NT2/D1 (cell line): ENCODE results near the gene CDK14.

ENCODE experiments used
- DNase-seq: peaks from one replicate; pipeline ENCODE4 v3.0.0-alpha.2; 2011; ENCODE audit warnings: low read depth, low spot score
- H3K27me3 ChIP-seq: 2 replicates; pipeline ENCODE4 v1.6.0; 2011; ENCODE audit warnings: mild to moderate bottlenecking; ENCODE audit not compliant: insufficient read length, insufficient read depth
- H3K36me3 ChIP-seq: 2 replicates; pipeline ENCODE4 v1.6.1; 2011; ENCODE audit warnings: mild to moderate bottlenecking, low read length, mixed read lengths; ENCODE audit not compliant: insufficient read depth, insufficient read length
- H3K4me1 ChIP-seq: 2 replicates; pipeline ENCODE4 v1.5.1; 2011; ENCODE audit not compliant: insufficient read depth, insufficient read length
- H3K4me3 ChIP-seq: 2 replicates; pipeline ENCODE4 v1.5.1; 2011; ENCODE audit warnings: low read depth; ENCODE audit not compliant: insufficient read length
- H3K9ac ChIP-seq: 2 replicates; pipeline ENCODE4 v1.6.0; 2011; ENCODE audit warnings: low read depth; ENCODE audit not compliant: insufficient read length
- H3K9me3 ChIP-seq: 2 replicates; pipeline ENCODE4 v1.5.1; 2011; ENCODE audit warnings: mild to moderate bottlenecking, low read length; ENCODE audit not compliant: insufficient read depth
- SUZ12 ChIP-seq: IDR thresholded peaks from 2 replicates; pipeline ENCODE4 v1.6.1; 2011; ENCODE audit not compliant: insufficient read length, insufficient read depth; ENCODE audit errors: extremely low read depth
- YY1 ChIP-seq: IDR thresholded peaks from 2 replicates; pipeline ENCODE4 v1.6.1; 2011; ENCODE audit not compliant: insufficient read length, insufficient read depth
- ZNF274 ChIP-seq: IDR thresholded peaks from 2 replicates; pipeline ENCODE4 v1.6.1; 2011; ENCODE audit warnings: mild to moderate bottlenecking, low read depth, low read length

CDK14 gene

DNA sequence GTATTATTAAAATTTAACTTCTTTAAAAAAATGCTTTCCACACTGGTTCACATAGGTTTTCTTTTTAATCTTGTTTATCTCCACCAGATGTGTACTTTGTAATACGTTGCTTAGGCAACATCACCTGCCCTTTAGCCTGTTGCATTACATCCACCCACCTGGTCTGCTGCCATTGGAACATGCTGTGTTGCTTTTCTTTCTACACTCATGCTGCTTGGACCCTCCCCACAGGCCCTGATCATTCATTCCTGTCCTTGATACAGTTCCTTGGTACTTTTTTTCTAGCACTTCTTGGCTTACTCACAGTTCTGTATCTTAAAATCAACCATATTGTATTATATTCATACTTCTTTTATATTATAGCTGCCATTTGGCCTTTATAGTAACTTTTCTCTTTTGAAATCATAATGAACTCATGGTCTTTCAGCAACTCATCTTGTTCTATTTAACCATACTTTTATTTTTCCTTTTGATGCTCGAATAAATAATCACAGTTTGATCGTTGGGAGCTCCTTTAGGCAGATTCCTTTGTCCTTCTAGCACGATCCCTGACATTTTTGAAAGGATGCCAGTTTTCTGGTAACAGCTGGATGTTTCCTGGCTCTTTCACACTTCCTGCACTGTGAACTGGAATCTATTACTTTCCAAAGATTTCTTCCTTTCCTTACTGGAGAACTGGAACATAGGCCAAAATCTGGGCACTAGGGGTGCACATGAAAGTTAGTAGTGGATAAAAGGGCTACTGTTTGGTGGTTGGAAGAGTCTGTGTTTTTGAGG is 125.1 kb downstream of the CDK14 start:
- Histone ChIP-seq H3K4me1 (no peaks in the 10 kb centered on the region), H3K27me3 (no peaks in the 10 kb centered on the region), H3K9ac (no peak overlapping the region), H3K9me3 (no peaks in the 10 kb centered on the region), H3K36me3 (no peaks in the 10 kb centered on the region), H3K4me3 (no peak overlapping the region)
- TF ChIP-seq ZNF274: no peak
- TF ChIP-seq SUZ12: no peak
- no peak for TF ChIP-seq YY1
- DNase-seq: no peak

DNA sequence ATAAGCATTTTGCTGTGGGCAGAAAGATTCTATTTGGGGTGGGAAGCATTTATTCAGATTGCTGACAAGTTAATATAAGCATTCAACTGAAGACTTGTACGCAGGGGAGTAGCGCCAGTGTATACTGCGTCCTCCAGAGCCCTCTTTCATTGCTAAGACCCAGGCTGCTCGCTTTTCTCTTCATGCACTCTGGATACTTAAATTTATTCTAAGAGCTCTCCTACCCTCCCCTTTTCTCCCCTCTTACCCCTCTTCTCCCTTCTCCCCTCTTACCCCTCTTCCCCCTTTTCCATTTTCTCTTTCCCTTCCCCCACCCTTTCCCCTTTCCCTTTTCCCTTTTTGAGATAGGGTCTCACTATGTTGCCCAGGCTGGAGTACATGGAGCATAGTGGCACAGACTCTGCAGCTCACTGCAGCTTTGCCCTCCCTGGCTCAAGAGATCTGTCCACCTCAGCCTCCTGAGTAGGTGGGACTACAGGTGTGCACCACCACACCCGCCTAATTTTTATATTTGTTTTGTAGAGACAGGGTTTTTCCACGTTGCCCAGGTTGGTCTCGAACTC is 125.8 kb downstream of the CDK14 start:
- no peaks in the 10 kb centered on the region for H3K9me3 ChIP-seq
- no peaks in the 10 kb centered on the region for H3K36me3 ChIP-seq
- no peak overlapping the region for H3K9ac ChIP-seq
- TF ChIP-seq ZNF274 (no peak), SUZ12 (no peak), YY1 (no peak)
- H3K27me3 ChIP-seq: no peaks in the 10 kb centered on the region
- DNase-seq: no peak
- H3K4me3 ChIP-seq: no peak overlapping the region
- H3K4me1 ChIP-seq: no peaks in the 10 kb centered on the region

- H3K27me3 ChIP-seq: no peaks in the 10 kb centered on the region
- no peak overlapping the region for H3K9ac ChIP-seq
- no peak overlapping the region for H3K4me3 ChIP-seq
- no peaks in the 10 kb centered on the region for H3K9me3 ChIP-seq
- no peak for DNase-seq
- no peaks in the 10 kb centered on the region for H3K4me1 ChIP-seq
- no peaks in the 10 kb centered on the region for H3K36me3 ChIP-seq
- no peak for TF ChIP-seq SUZ12
- no peak for TF ChIP-seq ZNF274
- TF ChIP-seq YY1: no peak
Observed at GRCh38 chr7:90723233-90723632, 127.1 kb downstream of the CDK14 start.

- no peak for DNase-seq
- Histone ChIP-seq H3K4me3 (no peak overlapping the region), H3K4me1 (no peaks in the 10 kb centered on the region), H3K9me3 (no peaks in the 10 kb centered on the region), H3K36me3 (no peaks in the 10 kb centered on the region), H3K27me3 (no peaks in the 10 kb centered on the region), H3K9ac (no peak overlapping the region)
- TF ChIP-seq ZNF274 (no peak), SUZ12 (no peak), YY1 (no peak)
Observed at GRCh38 chr7:90723866-90724265, 127.7 kb downstream of the CDK14 start.

GRCh38 chr7:90726120-90726519 is 130.0 kb downstream of the CDK14 start:
- TF ChIP-seq SUZ12: no peak
- no peak for TF ChIP-seq ZNF274
- no peak for TF ChIP-seq YY1
- Histone ChIP-seq H3K9ac (no peak overlapping the region), H3K4me1 (no peaks in the 10 kb centered on the region), H3K36me3 (no peaks in the 10 kb centered on the region), H3K27me3 (no peaks in the 10 kb centered on the region), H3K4me3 (no peak overlapping the region), H3K9me3 (no peaks in the 10 kb centered on the region)
- DNase-seq: no peak

GRCh38 chr7:90726623-90727022 is 130.5 kb downstream of the CDK14 start:
- Histone ChIP-seq H3K9ac (no peak overlapping the region), H3K4me3 (no peak overlapping the region), H3K36me3 (no peaks in the 10 kb centered on the region), H3K4me1 (no peaks in the 10 kb centered on the region), H3K27me3 (no peaks in the 10 kb centered on the region), H3K9me3 (no peaks in the 10 kb centered on the region)
- TF ChIP-seq YY1: no peak
- TF ChIP-seq ZNF274: no peak
- TF ChIP-seq SUZ12: no peak
- DNase-seq: no peak

- TF ChIP-seq ZNF274 (no peak), YY1 (no peak), SUZ12 (no peak)
- Histone ChIP-seq H3K9me3 (no peaks in the 10 kb centered on the region), H3K36me3 (no peaks in the 10 kb centered on the region), H3K9ac (no peak overlapping the region), H3K27me3 (no peaks in the 10 kb centered on the region), H3K4me1 (no peaks in the 10 kb centered on the region), H3K4me3 (no peak overlapping the region)
- no peak for DNase-seq
Observed at GRCh38 chr7:90727412-90727811, 131.3 kb downstream of the CDK14 start.
